ENCODE data around the gene NOTCH1.

- TF ChIP-seq EZH2 (IDR thresholded peaks at IDR 0.05) = no peak
- TF ChIP-seq POLR2AphosphoS5 (IDR thresholded peaks at IDR 0.05; ENCODE audit: borderline replicate concordance, low read depth, low read length) = no peak
Observed at GRCh38 chr9:136494012-136494411, 51.8 kb downstream of the NOTCH1 start.

All from SK-N-MC (cell line).